Epithelial cell of esophagus (primary cell): Measurements from ENCODE around the gene SF3B2.

Source experiments
- DNase-seq: peaks from one replicate; pipeline ENCODE4 v3.0.0; 2010; ENCODE audit warnings: low read depth
- H3K4me3 ChIP-seq: 2 replicates; pipeline ENCODE4 v1.5.1; 2011; ENCODE audit warnings: mild to moderate bottlenecking, low read length, control low read depth
- TF ChIP-seq, protein P1 (sequence below): IDR thresholded peaks from 2 replicates; pipeline ENCODE4 v1.5.1; 2011; ENCODE audit warnings: low read depth, mild to moderate bottlenecking, low read length, control low read depth, inconsistent platforms; ENCODE audit not compliant: insufficient read depth; ENCODE audit errors: missing control alignments

SF3B2 gene

DNA sequence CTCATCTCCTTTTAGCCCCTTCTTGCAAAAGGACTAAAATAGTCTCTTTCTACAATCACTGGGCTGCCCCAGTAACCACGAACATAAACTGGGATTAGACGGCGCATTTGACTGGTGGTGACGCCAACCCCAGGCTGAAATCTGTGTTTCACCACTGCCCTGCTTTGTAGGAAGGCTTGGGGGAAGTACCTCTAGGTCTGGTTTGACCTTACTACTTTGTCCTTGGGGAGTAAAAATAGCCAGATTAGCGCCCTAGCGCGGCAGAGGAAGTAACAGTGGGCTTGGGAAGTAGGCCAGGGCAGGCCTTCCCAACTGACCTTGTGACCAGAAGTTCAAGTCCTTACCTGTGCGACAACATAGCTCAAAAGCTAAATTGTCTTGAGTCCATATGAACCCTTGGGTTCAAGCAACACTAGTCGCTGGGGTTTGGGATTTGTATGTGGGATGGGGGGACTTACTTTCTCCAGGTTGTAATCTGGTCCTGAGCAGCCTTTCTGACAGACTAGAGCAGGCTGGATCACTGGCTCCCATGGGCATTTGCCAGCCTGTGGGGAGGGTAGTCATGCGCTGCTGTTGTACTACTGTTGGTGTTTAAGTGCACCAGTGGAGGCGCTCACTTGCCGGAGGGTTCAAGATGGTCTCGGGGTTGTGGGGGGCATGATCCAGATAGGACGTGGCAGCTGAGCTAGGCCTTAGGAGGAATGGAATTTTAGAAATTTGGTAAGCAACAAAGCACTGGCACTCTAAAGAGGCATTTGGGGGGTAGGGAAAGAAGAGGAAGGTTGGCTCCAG is 17.0 kb downstream of the SF3B2 start:
- peak overlapping the region; percentile 40 for H3K4me3 ChIP-seq
- TF ChIP-seq, protein P1, sequence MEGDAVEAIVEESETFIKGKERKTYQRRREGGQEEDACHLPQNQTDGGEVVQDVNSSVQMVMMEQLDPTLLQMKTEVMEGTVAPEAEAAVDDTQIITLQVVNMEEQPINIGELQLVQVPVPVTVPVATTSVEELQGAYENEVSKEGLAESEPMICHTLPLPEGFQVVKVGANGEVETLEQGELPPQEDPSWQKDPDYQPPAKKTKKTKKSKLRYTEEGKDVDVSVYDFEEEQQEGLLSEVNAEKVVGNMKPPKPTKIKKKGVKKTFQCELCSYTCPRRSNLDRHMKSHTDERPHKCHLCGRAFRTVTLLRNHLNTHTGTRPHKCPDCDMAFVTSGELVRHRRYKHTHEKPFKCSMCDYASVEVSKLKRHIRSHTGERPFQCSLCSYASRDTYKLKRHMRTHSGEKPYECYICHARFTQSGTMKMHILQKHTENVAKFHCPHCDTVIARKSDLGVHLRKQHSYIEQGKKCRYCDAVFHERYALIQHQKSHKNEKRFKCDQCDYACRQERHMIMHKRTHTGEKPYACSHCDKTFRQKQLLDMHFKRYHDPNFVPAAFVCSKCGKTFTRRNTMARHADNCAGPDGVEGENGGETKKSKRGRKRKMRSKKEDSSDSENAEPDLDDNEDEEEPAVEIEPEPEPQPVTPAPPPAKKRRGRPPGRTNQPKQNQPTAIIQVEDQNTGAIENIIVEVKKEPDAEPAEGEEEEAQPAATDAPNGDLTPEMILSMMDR: peak; percentile 31
- peak; percentile 50 for DNase-seq

DNA sequence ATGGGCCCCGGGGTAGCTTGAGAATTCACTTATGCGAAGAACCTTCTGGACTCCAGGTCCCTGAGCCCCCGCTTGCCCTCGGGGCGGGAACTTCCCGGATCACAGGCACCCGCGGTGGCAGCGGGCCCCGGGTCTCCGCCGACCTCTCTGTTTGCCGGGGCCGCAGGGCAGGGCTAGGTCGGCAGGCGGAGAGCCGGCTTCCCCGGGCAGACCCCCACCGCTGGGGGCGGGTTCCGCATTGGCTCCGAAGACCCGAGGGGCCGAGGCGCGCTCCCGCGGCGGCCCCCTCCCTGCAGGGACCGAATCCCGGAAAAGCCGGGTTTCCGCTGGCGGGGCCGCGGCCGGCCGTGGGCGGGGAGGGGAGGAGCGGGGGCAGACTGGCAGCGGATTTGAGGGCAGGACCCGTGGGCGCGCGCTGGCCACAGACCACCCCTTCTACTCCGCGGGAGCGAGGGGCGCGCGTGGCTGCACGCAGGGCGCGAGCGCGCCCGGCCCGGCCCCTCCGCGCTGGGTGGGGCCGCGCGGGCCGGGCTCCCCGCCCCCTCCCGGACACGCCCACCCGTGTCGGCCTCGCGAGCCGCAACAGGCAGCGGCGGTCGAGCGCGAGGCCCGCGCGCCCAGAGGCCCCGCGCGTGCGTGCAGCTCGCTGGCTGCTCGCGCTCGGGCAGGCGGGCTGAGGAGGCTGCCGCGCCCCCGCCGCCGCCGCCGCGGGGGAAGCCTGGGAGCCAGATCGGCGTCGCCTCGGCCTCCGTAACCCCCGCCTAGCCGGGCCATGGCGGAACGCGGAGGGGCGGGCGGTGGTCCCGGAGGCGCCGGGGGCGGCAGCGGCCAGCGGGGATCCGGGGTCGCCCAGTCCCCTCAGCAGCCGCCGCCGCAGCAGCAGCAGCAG is 17.8 kb downstream of the SF3B2 start, which contains the start of gene PACS1:
TSS of gene PACS1 (plus strand) at position 558 of the 889 bp plus-strand sequence. CDS start at position 773, 215 bp downstream.
- TF ChIP-seq, protein P1: no peak
- H3K4me3 ChIP-seq: peak within 1 kb of the TSS; percentile 64
- DNase-seq: peak; percentile 65

DNA sequence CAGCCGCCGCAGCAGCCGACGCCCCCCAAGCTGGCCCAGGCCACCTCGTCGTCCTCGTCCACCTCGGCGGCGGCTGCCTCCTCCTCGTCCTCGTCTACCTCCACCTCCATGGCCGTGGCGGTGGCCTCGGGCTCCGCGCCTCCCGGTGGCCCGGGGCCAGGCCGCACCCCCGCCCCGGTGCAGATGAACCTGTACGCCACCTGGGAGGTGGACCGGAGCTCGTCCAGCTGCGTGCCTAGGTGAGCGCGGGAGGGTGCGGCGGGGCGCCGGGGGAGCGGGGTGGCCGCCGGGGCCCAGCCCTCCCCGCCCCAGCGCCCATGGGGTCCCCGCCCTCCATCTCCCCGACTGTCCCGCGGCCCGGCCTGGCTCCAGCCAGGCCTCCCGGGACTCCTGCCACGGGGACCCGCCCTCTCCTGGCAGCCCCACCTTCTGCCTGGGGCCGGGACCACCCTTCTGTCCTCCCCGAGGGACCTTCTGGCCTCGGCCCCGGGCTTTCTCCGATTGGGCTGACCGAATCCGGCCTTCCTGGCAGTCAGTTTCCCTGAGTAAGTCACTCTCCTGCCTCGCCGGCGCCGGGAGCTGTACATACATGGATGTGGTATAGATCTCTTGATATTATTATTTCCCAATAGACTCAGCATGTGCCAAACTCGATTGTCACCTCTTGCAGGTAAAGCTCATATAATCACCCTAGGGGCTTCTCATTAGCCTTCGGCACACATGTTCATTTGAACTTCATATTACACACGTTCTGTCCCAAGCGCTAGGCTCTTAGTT is 18.6 kb downstream of the SF3B2 start:
- DNase-seq: peak; percentile 53
- TF ChIP-seq, protein P1: no peak
- peak overlapping the region; percentile 64 for H3K4me3 ChIP-seq

DNA sequence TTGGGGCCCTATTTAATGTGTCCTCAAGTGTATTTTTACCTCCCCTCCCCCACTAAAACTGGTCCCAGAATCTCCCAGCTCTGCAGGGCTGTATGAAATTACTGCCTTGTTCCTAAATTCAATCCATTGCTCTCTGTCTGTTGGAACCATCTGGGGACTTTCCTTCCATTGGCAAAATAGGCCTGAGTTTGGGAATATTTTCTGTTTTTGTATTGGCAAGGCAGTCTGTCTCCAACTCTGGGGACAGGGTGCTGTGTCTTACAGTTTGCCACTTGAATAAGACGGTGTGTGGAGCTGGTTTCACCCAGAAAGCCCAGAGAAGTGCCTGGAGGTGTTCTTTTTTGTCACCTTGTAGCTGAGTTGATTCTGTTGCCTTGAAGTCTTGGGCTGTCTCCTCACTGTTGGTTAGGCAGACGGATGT is 19.2 kb downstream of the SF3B2 start:
- peak overlapping the region; percentile 64 for H3K4me3 ChIP-seq
- no peak for DNase-seq
- TF ChIP-seq, protein P1: no peak

DNA sequence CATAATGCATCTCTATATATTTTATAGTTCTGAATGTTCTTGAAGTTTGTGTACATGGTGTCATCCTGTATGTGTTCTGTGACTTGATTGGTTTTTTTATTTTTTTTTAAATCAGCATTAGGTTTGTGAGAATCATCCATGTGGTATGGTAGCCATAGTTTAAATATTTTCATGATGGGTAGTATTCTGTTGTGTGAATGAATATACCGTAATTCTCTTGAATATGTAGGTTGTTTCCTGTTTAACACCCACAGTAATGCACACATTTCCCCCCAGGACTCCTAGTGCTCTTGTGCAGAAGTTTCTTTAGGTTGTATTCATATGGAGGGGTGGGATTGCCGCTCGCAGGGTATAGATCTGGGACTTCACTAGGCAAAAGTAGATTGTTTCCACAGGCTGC is 19.9 kb downstream of the SF3B2 start:
- TF ChIP-seq, protein P1: no peak
- no peak for DNase-seq
- no peak overlapping the region for H3K4me3 ChIP-seq

DNA sequence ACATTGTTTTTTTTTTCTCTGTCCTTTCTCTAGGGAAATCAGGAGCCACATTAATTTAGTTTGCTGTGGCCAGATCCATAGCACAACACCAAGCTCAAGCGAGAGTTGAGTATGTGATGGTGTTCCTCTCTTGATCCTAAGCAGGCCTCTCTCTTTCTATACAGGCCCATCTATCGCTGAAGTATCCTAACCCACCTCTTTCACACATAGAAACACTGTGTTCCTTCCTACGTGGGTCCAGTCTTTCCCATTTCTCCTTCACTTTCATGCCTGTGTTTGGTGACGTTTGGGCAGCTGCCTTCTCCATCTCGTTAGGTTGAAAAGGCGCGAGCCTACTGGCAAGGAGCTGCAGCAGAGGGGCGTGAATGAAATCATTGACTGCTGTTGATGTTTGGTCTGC is 20.4 kb downstream of the SF3B2 start:
- no peak overlapping the region for H3K4me3 ChIP-seq
- DNase-seq: no peak
- TF ChIP-seq, protein P1: no peak
